ENCODE results near the gene SCD5.

Gene SCD5

DNA sequence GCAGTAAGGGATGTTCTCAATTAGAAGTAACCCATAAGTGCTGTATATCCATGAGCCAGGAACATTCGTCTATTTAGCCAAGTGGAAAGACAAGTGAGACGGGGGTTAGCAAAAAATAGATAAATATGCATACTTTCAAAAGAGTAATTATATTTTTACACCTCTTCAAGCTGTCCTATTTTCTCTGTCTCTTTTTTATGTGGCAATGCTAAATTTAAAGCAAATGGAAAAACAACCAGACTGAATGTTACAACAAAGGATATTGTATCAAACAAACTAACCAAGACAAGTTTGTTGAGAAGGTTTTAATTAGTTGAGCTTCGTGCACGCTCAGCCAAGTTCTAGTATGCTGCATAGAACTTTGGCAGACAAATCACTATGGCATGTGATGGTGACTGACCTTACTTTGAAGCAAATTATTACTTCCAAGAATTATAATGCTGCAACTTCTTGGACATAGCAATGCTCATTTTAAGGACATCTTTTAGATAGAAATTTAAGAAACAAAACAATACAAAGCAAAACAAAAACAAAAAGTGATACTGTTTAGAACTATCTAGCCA, 175.4 kb downstream of the SCD5 start:
- H3K4ac ChIP-seq (ENCODE audit: low read length), result no peak overlapping the region
- no peak overlapping the region for H3K4me3 ChIP-seq (ENCODE audit: low read length in 2 of 2)
- H2AFZ ChIP-seq (ENCODE audit: low read length), result no peak overlapping the region
- H3K36me3 ChIP-seq (replicated peaks in 1 of 2; ENCODE audit: control insufficient read depth in 2 of 2, insufficient read depth in 2 of 2, low read length in 2 of 2), result peaks cover 0 to 2% of the 10 kb centered on the region in 2 donors
- WGBS, 2 donors (ENCODE audit: extremely low coverage in 2 of 2, insufficient read length in 2 of 2, insufficient replicate concordance in 1 of 2), result no CpG with 5 or more reads among the region's 4 CpGs
- H4K8ac ChIP-seq (ENCODE audit: low read depth, low read length), result no peak overlapping the region
- peaks cover 10 to 18% of the 10 kb centered on the region in 2 donors for H3K4me1 ChIP-seq (ENCODE audit: control insufficient read depth in 2 of 2, insufficient read depth in 1 of 2, low read depth in 1 of 2, low read length in 2 of 2)
- no peak overlapping the region for H3K9ac ChIP-seq (ENCODE audit: low read depth, low read length, poor library complexity)
- H3K14ac ChIP-seq (ENCODE audit: low read length), result no peak overlapping the region
- H4K91ac ChIP-seq (ENCODE audit: low read depth, low read length, poor library complexity), result no peak overlapping the region
- no peaks in the 10 kb centered on the region for H3K27me3 ChIP-seq (ENCODE audit: control insufficient read depth in 3 of 3, insufficient read depth in 3 of 3, low read depth in 1 of 3, low read length in 3 of 3)
- H3K4me2 ChIP-seq (ENCODE audit: insufficient read depth, low read length, poor library complexity, severe bottlenecking), result no peak overlapping the region
- no peak overlapping the region for H3K18ac ChIP-seq (ENCODE audit: low read length)
- no peak overlapping the region for H3K27ac ChIP-seq (replicated peaks; ENCODE audit: low read length)
- no peak overlapping the region for H2BK120ac ChIP-seq (ENCODE audit: low read depth, low read length)
- H2AK5ac ChIP-seq (ENCODE audit: low read depth, low read length), result no peak overlapping the region
- H2BK5ac ChIP-seq (ENCODE audit: low read length), result no peak overlapping the region
- H3K79me1 ChIP-seq (ENCODE audit: low read depth, low read length), result no peaks in the 10 kb centered on the region
- no peak overlapping the region for H3K23ac ChIP-seq (ENCODE audit: low read depth, low read length, poor library complexity)
- no peaks in the 10 kb centered on the region for H3K9me3 ChIP-seq (replicated peaks in 1 of 2; ENCODE audit: control insufficient read depth in 2 of 2, insufficient read depth in 1 of 2, low read depth in 1 of 2, low read length in 2 of 2)
- H2BK15ac ChIP-seq (ENCODE audit: low read length), result no peak overlapping the region
- DNase-seq (ENCODE audit: low spot score), result no peak
- H2BK12ac ChIP-seq (ENCODE audit: low read length), result no peak overlapping the region

DNA sequence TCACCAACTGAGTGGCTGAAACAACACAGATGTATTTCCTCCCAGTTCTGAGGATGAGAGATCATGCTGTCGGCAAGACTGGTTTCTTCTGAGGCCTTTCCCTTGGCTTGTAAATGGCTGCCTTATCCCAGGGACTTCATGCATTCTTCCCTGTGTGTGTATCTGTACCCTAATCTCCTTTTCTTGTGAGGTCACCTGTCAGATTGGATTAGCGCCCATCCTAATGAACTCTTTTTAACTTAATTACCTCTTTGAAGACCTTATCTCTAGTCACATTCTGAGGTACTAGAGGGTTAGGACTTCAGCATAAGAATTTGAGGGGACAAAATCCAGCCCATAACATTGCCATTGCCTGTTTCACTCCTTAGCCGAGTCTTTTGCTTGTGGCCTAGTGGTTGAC, 177.3 kb downstream of the SCD5 start:
- peak overlapping the region; percentile 26 for H3K27ac ChIP-seq (replicated peaks; ENCODE audit: low read length)
- no peak overlapping the region for H4K8ac ChIP-seq (ENCODE audit: low read depth, low read length)

DNA sequence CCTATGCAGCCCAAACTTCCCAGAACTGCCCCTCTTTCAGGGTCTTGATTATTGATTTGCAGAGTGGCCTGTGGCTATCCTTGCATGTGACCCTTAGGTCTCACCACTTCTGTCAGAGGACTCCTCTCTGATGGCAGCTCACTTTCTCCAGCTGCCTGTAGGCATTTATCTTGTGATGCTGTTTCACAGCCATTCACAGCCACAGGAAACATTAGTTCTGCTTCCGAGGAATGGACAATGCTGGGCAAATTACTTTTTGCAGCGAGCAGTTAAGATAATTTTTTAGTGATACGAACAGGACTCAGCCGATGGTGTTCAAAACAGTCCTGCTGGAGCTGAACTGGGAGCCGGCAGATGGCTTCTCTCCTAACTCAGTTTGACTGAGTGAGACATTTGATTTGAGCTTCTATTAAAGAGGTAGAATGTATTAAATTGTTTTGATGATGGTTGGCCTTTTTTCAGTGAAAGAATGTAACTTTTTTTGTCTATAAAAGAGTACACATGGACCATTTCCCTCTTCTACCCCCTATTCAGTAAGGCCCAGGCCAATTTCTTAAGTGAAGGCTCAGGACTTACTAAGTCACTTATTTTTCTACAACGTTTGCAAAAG, 178.4 kb downstream of the SCD5 start:
- Histone ChIP-seq H3K9ac (ENCODE audit: low read depth, low read length, poor library complexity) (no peak overlapping the region), H2BK15ac (ENCODE audit: low read length) (no peak overlapping the region), H4K91ac (ENCODE audit: low read depth, low read length, poor library complexity) (no peak overlapping the region), H3K4ac (ENCODE audit: low read length) (no peak overlapping the region), H3K79me1 (ENCODE audit: low read depth, low read length) (no peaks in the 10 kb centered on the region), H4K8ac (ENCODE audit: low read depth, low read length) (no peak overlapping the region), H3K27me3 (ENCODE audit: control insufficient read depth in 3 of 3, insufficient read depth in 3 of 3, low read depth in 1 of 3, low read length in 3 of 3) (peaks cover 0 to 2% (median 2%) of the 10 kb centered on the region in 3 experiments), H3K36me3 (replicated peaks in 1 of 2; ENCODE audit: control insufficient read depth in 2 of 2, insufficient read depth in 2 of 2, low read length in 2 of 2) (no peaks in the 10 kb centered on the region), H3K23ac (ENCODE audit: low read depth, low read length, poor library complexity) (no peak overlapping the region), H2BK12ac (ENCODE audit: low read length) (no peak overlapping the region), H2AK5ac (ENCODE audit: low read depth, low read length) (no peak overlapping the region), H2BK5ac (ENCODE audit: low read length) (no peak overlapping the region), H3K27ac (replicated peaks; ENCODE audit: low read length) (no peak overlapping the region), H2AFZ (ENCODE audit: low read length) (no peak overlapping the region), H3K4me3 (ENCODE audit: low read length in 2 of 2) (no peak overlapping the region), H3K9me3 (replicated peaks in 1 of 2; ENCODE audit: control insufficient read depth in 2 of 2, insufficient read depth in 1 of 2, low read depth in 1 of 2, low read length in 2 of 2) (no peaks in the 10 kb centered on the region), H3K14ac (ENCODE audit: low read length) (no peak overlapping the region), H3K18ac (ENCODE audit: low read length) (no peak overlapping the region), H2BK120ac (ENCODE audit: low read depth, low read length) (no peak overlapping the region), H3K4me2 (ENCODE audit: insufficient read depth, low read length, poor library complexity, severe bottlenecking) (no peak overlapping the region), H3K4me1 (ENCODE audit: control insufficient read depth in 2 of 2, insufficient read depth in 1 of 2, low read depth in 1 of 2, low read length in 2 of 2) (peaks cover 10 to 18% of the 10 kb centered on the region in 2 donors)
- WGBS, 2 donors (ENCODE audit: extremely low coverage in 2 of 2, insufficient read length in 2 of 2, insufficient replicate concordance in 1 of 2), result no CpG with 5 or more reads among the region's 6 CpGs
- DNase-seq (ENCODE audit: low spot score), result no peak

More for the DNA sequence above, 177.3 kb downstream of the SCD5 start:
- H3K18ac ChIP-seq (ENCODE audit: low read length), result no peak overlapping the region
- H3K23ac ChIP-seq (ENCODE audit: low read depth, low read length, poor library complexity), result no peak overlapping the region
- H2BK120ac ChIP-seq (ENCODE audit: low read depth, low read length), result no peak overlapping the region
- H3K4me1 ChIP-seq (ENCODE audit: control insufficient read depth in 2 of 2, insufficient read depth in 1 of 2, low read depth in 1 of 2, low read length in 2 of 2), result peaks cover 10 to 18% of the 10 kb centered on the region in 2 donors
- H3K4ac ChIP-seq (ENCODE audit: low read length), result no peak overlapping the region
- H2AK5ac ChIP-seq (ENCODE audit: low read depth, low read length), result no peak overlapping the region
- H4K91ac ChIP-seq (ENCODE audit: low read depth, low read length, poor library complexity), result no peak overlapping the region
- H3K27me3 ChIP-seq (ENCODE audit: control insufficient read depth in 3 of 3, insufficient read depth in 3 of 3, low read depth in 1 of 3, low read length in 3 of 3), result peaks cover 0 to 2% (median 0%) of the 10 kb centered on the region in 3 experiments
- no peak overlapping the region for H3K4me2 ChIP-seq (ENCODE audit: insufficient read depth, low read length, poor library complexity, severe bottlenecking)
- no peaks in the 10 kb centered on the region for H3K36me3 ChIP-seq (replicated peaks in 1 of 2; ENCODE audit: control insufficient read depth in 2 of 2, insufficient read depth in 2 of 2, low read length in 2 of 2)
- H3K9me3 ChIP-seq (replicated peaks in 1 of 2; ENCODE audit: control insufficient read depth in 2 of 2, insufficient read depth in 1 of 2, low read depth in 1 of 2, low read length in 2 of 2), result no peaks in the 10 kb centered on the region
- no peak overlapping the region for H3K4me3 ChIP-seq (ENCODE audit: low read length in 2 of 2)
- H2BK12ac ChIP-seq (ENCODE audit: low read length), result no peak overlapping the region
- H2BK15ac ChIP-seq (ENCODE audit: low read length), result no peak overlapping the region
- no CpG with 5 or more reads among the region's 3 CpGs for WGBS, 2 donors (ENCODE audit: extremely low coverage in 2 of 2, insufficient read length in 2 of 2, insufficient replicate concordance in 1 of 2)
- no peak overlapping the region for H3K9ac ChIP-seq (ENCODE audit: low read depth, low read length, poor library complexity)
- H3K79me1 ChIP-seq (ENCODE audit: low read depth, low read length), result no peaks in the 10 kb centered on the region
- no peak overlapping the region for H2BK5ac ChIP-seq (ENCODE audit: low read length)
- peak; percentile 42 for DNase-seq (ENCODE audit: low spot score)
- no peak overlapping the region for H2AFZ ChIP-seq (ENCODE audit: low read length)
- H3K14ac ChIP-seq (ENCODE audit: low read length), result no peak overlapping the region

DNA sequence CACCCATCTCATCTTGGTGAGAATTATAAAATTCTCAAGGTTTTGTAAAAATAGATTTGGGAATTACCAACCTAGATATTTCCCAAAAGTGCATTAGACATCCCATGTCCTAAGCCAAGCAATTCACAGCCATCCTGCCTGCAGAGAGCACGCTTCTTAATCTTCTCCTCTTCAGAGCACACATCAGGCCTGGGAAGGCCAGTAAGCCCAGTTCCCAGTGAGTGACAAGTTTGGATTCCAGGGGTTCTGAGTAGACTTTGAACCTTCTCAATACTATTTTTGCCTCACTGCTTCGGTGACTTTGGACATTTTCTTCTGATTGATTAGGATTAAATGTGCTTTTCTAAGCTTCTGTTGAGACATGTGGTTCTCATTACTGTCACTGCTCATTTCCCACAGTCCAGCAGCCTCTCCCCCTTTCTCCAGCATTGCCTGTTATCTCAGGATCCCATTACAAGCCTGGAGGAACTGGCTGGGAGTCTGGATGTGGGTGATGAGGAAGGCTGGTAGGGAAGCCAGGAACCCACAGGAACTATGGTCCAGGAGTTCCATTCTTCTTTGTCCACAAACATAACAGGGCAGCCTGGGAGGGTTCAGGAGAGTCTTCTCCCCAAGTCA, 180.4 kb downstream of the SCD5 start:
- Histone ChIP-seq H3K4me3 (ENCODE audit: low read length in 2 of 2) (no peak overlapping the region), H3K18ac (ENCODE audit: low read length) (no peak overlapping the region), H3K14ac (ENCODE audit: low read length) (no peak overlapping the region), H3K4ac (ENCODE audit: low read length) (no peak overlapping the region), H2BK5ac (ENCODE audit: low read length) (no peak overlapping the region), H3K9me3 (replicated peaks in 1 of 2; ENCODE audit: control insufficient read depth in 2 of 2, insufficient read depth in 1 of 2, low read depth in 1 of 2, low read length in 2 of 2) (no peaks in the 10 kb centered on the region), H4K91ac (ENCODE audit: low read depth, low read length, poor library complexity) (no peak overlapping the region), H3K36me3 (replicated peaks in 1 of 2; ENCODE audit: control insufficient read depth in 2 of 2, insufficient read depth in 2 of 2, low read length in 2 of 2) (no peaks in the 10 kb centered on the region), H3K9ac (ENCODE audit: low read depth, low read length, poor library complexity) (no peak overlapping the region), H2BK12ac (ENCODE audit: low read length) (no peak overlapping the region), H3K27me3 (ENCODE audit: control insufficient read depth in 3 of 3, insufficient read depth in 3 of 3, low read depth in 1 of 3, low read length in 3 of 3) (peaks cover 0 to 2% (median 2%) of the 10 kb centered on the region in 3 experiments), H2AK5ac (ENCODE audit: low read depth, low read length) (no peak overlapping the region), H2BK15ac (ENCODE audit: low read length) (no peak overlapping the region), H3K4me2 (ENCODE audit: insufficient read depth, low read length, poor library complexity, severe bottlenecking) (no peak overlapping the region), H2BK120ac (ENCODE audit: low read depth, low read length) (no peak overlapping the region), H3K27ac (replicated peaks; ENCODE audit: low read length) (no peak overlapping the region), H2AFZ (ENCODE audit: low read length) (no peak overlapping the region), H3K79me1 (ENCODE audit: low read depth, low read length) (no peaks in the 10 kb centered on the region), H3K23ac (ENCODE audit: low read depth, low read length, poor library complexity) (no peak overlapping the region), H3K4me1 (ENCODE audit: control insufficient read depth in 2 of 2, insufficient read depth in 1 of 2, low read depth in 1 of 2, low read length in 2 of 2) (peaks cover 10 to 18% of the 10 kb centered on the region in 2 donors), H4K8ac (ENCODE audit: low read depth, low read length) (no peak overlapping the region)
- DNase-seq (ENCODE audit: low spot score), result no peak
- no CpG with 5 or more reads among the region's 2 CpGs for WGBS, 2 donors (ENCODE audit: extremely low coverage in 2 of 2, insufficient read length in 2 of 2, insufficient replicate concordance in 1 of 2)

Measured in neuronal stem cell (in vitro differentiated cells).